GM19025 (cell line): ENCODE measurements around the gene C14orf93.
A peak's percentile ranks its signal among the peaks of the same experiment; 100 is the strongest.

ENCODE experiments used
- ATAC-seq: cut with Tn5 transposase; IDR thresholded peaks from one replicate; pipeline ENCODE4 v1.9.1; 2021; ENCODE audit warnings: mild to moderate bottlenecking, low read depth, moderate library complexity; ENCODE audit not compliant: unreplicated experiment

The C14orf93 gene, protein sequence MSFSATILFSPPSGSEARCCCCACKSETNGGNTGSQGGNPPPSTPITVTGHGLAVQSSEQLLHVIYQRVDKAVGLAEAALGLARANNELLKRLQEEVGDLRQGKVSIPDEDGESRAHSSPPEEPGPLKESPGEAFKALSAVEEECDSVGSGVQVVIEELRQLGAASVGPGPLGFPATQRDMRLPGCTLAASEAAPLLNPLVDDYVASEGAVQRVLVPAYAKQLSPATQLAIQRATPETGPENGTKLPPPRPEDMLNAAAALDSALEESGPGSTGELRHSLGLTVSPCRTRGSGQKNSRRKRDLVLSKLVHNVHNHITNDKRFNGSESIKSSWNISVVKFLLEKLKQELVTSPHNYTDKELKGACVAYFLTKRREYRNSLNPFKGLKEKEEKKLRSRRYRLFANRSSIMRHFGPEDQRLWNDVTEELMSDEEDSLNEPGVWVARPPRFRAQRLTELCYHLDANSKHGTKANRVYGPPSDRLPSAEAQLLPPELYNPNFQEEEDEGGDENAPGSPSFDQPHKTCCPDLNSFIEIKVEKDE

DNA sequence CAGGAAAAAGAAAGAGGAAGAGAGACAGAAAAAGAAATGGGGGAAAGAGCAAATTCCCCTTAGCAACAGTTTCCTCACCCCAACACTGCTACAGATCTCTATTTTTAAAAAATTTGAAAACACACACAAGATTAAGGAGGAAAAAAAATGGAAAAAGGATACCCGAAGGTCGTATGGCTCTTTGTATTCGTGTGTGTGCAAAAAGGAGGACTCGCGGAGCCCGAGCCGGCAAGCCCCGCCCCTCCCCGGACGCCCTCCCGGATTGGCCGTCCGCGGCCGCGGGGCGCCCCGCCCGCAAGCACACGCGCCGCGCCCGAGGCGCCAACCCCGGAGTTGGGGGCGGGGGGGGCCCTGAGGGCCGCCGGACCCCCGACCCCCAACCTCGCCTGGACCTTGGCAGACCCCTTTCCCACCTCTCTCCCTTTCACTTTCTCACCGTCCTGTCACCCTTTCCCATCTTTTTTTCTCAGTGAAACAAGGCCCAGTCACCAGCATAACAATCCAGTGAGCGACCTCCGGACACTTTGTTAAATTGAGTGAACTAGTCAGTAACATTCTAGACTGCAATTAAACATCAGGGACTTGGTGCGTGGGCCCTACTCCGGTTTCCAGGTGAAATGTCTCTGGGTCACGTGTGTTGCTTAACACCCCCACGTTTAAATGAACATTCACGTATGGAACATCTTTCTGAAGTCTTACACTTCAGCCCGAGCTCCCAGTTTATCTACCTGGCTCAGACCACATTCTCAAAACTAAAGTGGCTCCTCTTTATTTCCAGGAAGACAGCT lies at the start of gene C14orf93:
Gene C14orf93, minus strand, starts transcription at position 205 of the 788 bp plus-strand sequence. CDS start 11,120 bp downstream, outside the sequence.
- ATAC-seq, result peak; percentile 33

DNA sequence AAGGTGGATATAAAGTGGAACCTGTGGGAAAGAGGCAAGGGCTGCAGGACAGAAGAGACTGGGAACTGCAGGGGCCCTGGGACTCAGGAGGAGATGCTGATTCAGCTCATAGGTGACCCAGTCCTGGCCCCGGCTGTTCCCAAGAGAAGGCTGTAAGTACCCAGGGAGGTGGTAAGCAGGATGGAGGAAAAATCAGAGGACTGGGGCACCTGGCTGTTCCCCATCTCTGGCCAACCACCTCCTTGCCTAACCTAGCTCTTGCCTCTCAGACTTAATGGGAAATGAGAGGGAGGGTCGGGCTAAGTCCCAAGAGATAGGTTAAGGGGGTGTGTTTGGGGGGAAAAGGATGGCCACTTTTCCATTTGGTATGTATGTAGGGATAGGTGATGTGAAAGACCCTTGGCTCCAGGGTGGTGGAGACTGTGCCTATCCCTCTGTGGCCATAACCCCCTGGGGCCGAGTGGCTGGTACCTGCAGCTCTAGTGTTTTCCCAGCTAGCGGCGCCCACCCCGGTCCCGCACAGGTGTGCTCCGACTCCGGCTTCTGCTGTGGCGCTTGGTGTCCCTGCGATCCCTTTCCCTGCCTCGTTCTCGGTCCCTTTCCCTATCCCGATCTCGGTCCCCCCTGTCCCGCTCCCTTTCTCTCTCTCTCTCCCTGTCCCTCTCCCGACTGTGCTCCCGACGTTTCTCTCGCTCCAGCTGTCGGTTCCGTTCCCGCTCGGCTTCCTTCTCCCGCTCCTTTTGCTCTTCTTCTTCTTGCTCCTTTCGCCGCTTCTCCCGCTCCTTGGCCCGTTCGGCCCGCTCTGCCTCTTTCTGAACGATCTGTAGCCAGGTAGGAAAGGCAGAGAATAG lies 48.9 kb upstream of the C14orf93 start:
- no peak for ATAC-seq

DNA sequence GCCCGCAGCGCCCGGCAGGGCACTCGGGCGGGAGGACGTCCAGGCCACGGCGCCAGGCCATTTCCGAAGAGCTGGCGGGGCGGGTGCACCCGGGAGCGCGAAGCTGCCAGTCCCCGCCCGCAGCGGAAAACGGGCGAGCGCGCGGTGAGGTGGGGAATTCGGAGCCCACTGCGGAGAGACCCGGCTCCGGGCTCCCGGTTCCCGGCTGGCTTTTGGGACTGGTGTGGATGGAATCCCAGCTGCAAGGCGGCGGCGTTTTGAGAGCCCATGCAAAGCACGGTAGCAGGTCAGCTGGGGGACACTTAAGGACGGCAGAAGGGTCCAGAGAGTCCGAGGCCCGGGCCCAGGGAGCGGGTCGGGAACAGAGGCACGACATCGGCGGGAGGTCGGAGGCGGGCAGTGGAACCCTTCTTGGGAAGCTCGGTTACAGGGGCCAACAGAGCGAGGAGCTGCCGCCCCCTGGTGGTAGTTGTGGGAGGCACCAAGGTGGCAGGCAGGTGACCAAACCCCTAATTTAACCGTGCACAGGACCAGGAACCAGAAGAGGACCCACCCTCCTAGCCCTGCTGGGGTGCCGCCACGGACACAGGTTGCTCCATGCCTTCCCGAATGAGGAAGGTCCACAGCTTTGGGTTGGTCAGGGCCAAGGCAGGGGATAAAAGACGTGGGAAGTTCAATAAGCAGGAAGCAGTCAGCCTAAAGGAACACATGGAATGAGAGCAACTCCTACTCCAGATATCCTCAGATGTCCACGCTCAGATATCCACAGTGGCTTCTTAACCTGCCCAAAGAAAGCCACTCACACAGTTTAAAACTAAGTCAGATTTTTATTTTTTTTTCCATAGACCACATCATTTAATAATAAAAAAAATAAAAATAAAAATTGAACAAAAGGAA lies 48.1 kb upstream of the C14orf93 start:
- peak; percentile 45 for ATAC-seq

DNA sequence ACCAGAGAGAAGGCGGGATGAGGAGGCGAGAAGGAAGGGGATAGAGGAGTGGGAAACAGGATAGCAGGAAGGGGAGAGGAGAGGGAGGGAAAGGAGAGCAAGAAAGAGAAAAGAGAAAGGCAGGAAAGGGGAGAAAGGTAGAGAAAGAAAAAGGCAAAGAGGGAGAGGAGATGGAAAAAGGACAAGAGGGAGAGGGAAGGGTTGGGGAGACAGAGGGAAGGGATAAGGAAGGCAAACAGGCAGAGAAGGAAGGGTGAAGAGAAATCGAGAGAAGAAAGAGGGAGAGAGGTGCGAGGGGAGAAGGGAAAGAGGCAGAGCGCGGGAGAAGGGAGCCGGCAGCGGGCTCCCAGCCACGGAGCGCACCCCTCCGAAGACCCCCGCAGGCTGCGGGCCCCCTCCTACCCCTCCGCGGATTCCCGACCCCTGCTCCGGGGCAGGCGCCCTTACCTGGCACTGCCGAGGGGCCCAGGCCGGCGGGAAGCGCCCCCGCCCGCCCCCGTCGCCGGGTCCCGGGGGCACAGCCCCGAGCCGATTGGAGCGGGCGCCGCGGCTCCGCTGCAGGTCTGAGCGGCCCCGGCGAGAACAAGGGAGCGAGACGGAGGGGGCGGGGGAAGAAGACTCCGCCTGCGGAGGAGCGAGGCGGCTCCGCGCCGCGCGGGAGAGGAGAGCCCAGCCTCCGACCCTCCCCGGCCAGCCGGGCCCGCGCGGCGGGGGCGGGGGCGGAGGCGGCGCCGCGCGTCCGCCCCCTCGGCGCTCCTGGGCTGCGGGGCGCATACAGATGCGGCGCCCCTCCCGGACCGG lies 47.2 kb upstream of the C14orf93 start, which contains the start of gene CDH24:
Gene CDH24, minus strand, starts transcription at position 565 of the 801 bp plus-strand sequence. CDS start 1,787 bp downstream, outside the sequence.
- peak; percentile 57 for ATAC-seq

DNA sequence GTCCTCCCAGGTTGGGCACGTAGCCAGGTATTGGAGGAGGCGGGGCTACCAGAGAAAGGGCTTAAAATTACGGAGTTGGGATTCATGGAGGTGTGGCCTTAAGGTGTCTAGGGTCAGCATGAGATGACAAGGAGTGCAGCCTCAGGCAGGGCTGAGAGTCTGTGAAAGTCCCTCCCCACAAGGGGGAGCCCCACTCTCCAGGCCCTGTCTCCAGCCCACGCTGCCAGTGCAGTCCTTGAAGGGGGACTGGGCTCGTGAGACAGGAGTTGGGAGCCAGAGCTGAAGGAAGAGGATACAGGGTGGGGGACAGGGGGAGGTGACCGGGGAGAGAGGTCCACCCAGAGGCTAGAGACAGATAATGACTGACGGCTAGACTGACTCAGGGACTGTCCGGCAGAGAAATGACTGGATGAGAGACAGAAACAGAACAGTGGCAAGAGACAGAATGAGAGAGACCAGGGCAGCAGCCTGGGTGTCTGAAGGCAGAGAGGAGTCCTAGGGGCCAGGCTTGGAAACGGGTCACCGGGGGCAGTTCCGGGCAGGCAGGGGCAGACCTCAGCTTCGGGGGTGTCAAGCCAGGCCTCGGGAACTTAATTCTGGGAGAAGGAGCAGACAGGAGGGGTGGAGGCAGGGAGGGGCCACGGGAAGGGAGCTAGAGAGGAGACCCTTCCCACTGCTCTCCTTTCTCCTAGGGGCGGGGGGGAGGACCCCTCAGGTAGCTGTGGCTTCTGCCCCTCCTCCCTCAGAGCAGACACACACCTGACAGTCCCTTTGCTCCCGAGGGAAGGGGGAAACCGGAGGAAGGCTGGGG lies 46.4 kb upstream of the C14orf93 start:
- peak; percentile 47 for ATAC-seq

DNA sequence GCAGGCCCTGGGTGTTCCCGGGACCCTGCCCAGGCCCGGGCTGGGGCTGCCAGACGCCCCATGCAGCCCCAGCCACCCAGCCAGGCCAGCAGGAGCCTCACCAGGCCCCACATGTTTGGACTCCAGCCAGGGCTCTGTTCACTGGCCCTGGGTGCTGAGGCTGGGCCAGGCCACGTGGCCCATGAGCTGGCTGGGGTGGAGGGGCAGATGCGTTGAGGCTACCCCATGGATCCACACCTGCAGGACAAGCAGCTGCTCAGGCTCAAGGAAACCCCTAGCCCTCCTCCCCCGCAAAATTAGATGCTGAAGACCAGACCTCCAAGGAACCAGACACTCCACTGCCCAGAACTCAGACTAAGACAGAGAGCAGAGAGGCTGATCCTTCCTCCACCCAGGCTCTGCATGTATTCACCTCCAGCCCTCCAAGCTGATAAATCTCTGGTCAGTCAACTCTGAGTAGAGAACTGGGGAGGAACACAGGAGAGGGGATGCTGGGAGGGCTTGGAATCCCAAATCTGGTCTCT lies 45.7 kb upstream of the C14orf93 start:
- no peak for ATAC-seq

DNA sequence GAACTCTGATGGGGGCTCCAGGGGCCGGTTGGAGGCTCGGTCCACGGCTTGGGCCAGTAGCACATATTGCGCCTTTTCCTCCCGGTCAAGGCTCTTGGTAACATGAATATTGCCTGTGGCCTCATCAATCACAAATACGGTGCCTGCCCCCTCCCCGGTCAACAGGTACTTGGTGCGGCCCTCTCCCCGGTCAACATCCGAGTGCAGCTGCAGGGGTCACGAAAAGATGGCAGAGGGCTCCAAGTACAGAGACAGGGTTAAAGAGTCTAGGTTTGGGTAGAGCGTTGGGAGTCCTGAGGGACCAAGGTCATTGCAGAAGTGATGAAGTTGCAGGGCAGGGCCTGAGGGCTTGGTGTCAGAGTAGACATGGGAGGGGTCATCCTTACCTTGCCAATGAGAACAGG lies 45.2 kb upstream of the C14orf93 start:
- no peak for ATAC-seq

DNA sequence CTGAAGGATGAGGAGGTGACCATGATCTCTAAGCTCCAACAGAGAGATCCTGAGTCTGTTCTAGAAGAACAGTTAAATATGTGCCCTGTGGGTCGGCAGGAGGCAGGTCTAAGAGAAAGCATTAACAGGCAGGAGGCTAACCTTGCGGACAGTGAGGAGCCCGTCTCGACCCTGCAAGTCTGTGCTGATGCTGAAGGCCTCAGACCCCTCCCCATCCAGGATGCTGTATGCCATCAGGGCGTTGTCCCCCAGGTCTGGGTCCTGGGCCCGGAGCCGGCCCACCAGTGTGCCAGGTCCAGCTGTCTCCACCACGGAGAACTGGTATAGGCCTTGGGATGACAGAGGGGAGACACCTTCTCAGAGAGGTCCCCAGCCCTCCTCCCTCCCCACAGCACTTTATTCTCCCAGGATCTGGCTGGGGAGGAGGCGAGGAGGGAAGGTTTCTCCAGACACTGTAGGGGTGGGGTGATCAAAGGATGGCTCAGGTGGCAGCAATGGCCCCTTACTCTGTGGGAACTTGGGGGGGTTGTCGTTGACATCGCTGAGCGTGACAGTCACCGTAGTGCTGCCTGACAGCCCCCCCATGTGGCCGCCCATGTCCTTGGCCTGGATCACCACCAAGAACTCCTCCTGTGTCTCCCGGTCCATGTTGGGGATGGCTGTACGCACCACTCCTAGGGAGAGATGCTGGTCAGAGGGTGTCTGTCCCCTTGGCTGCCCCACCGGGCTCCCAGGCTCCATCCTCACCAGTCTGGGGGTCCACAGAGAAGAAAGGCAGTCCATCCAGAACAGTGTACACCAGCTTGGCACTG lies 44.3 kb upstream of the C14orf93 start:
- ATAC-seq, result no peak

DNA sequence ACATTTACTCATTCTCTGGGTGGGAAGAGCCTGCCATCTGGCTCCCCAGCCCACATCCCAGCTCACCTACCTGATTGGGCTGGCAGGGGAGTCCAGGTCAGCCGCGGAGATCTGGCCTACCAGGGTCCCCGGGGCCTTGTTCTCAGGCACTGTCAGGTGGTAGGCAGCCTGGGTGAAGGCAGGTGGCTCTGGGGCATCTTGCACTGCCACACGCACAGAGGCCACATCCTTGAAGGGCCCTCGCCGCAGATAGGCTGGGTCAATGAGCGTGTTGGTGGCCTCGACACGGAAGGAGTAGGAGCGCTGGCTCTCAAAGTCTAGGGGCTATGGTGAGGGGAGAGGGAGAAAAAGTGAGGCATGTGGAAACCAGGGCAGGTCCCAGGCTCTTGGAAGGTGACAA lies 43.5 kb upstream of the C14orf93 start:
- ATAC-seq, result no peak

DNA sequence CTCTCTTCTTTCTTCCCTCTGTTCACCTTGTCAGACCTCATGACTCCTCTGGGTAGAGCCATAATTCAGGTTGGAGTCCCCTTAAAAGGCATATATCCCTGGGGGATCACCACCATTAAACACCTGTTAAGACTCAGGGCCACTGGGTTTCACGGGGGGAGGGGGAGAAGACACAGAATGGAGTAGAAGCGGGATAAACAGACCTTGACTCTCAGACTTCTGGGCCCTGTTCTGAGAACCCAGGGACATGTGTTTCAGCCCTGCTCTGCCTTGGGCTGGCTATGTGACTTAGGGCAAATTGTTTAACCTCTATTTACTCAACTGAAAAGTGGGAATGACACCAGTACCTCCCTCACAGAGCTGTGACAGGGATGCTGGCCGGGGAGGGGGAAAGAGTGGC lies 42.7 kb upstream of the C14orf93 start:
- ATAC-seq, result no peak

DNA sequence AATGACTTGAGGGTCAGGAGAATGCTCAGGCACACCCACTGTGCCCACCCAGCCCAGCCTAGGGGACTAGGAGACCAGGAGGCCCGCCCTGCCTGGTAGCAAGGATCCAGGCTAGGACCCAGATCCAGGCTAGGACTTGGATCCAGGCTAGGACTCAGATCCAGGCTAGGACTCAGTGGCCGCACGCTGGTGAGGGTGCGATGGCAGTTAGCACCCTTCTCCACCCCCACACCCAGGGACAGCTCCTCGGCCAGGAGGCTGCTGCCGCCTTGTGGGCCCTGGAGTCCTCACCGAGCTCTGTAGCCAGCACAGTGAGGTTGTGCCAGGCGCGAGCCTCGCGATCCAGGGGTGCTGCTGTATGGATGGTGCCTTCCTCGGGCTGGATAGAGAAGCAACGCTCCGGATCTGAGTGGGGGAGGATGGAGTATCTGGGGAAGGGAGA lies 42.3 kb upstream of the C14orf93 start:
- no peak for ATAC-seq

DNA sequence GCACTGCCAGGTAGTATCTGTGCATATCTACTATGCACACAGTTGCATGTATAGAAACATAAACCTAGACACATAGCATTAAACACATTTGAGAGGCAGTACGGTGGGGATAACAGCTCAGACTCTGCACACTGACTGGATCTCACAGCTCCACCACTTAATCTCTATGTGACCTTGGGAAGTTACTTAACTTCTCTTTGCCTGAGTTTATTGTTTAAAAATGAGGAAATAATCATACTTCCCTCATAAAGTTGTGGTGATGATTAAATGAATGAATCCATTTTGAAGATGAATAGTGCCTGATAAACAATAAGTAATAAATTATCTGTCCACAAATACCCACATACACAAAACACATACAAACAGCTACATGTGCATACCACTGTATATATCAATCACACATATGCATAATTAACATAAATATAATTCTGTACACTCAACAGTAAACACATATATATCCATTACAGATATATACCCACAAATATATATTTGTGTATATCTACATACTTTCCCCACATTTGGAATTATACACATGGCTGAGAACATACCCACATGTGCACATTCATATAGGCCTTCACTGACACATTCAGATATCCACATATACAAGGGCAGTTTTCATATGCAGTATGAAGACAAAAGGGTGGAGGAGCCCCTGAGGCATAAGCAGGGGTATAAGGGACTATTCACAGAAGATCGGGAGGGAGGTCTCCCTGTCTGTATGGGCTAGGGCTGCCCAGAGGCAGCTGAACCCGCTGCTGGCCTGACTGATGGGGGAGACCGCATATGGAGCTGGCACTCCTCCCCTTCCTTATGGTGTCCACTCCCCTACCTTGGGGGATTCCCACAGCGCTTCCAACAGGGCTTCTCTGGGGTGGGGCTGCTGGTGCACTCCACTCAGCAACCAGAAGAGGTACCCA lies 41.5 kb upstream of the C14orf93 start:
- no peak for ATAC-seq

DNA sequence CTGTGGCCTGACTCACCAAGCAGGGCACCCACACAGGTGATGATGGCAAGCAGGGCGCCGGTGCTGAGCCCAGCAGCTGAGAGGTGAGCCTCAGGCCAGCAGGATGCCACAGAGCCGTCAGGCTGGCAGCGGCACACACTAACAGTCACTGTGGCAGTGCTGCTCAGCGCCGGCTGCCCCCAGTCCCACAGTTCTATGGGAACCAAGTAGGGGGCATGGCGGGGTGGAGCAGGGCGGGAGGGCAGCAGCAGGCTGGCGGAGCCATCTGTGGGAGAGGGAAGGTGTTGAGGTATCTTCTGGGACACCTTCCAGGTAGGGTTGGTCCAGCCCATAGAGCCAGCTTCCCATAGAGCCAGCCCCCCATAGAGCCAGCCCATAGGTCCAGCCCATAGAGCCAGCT lies 39.1 kb upstream of the C14orf93 start:
- ATAC-seq, result no peak

DNA sequence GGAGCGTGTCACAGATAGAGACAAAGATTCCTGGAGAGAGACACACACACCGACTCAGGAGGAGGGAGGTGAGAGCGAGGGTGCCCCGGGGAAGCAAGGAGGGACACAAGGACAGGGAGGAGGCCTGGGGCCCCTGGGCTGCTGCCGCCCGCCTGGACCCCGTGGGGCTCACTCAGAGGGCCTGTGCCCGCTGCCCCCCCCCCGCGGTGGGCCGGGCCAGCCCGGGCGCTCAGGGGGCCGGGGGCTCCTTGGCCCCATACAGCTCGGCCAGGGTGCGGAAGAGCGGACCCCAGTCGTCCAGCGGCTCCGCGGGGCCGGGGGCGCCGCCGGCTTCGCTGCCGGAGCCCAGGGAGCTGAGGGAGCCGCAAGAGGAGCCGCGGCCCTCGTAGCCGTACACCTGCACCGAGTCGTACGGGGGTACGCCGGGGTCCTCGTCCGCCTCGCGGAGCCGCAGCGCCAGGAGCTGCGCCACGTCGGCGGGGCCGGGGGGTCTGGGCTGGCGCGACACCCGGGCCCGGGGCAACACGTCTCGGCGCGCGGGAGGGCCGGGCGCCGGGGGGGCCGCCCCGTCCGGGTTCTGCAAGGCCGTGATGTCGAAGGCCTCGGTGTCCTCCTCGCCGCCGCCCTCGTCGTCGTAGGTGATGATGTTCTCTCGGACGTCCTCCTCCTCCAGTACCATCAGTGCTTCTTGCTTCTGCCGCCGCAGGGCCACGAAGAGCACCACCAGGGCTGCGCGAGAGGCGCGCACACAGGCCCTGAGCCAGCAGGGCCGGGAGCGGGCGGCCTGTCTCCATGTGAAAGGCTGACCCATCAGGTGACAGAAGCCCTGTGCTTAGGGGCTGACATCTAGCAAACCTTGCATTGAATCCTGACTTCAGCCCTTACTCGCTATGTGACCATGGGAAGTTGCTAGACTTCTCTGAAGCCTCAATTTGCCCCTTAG lies 38.1 kb upstream of the C14orf93 start:
- ATAC-seq, result no peak
